ENCODE measurements around the gene SAXO2.
"Not testable (repeated sequence)": the region's sequence is repeated elsewhere in the genome, so short reads cannot be mapped to it uniquely, and the experiment has no call there.

DNA sequence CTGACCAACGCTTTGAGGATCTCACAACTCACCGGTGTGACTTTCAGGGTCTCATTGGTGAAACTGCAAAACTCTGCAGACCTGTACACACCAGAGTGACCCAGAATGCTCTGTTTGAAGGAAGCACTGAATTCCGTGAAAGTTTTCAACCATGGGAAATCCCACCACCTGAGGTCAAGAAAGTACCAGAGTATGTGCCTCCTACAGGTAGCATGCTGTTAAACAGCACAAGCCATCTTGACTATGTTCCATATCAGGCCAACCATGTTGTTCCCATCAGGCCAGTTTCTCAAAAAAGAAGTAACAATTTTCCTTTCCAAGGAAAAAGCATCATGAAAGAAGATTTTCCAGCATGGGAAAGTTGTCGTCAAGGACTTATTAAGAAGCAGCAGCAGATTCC, 19.8 kb downstream of the SAXO2 start:
- TF ChIP-seq, protein P1, sequence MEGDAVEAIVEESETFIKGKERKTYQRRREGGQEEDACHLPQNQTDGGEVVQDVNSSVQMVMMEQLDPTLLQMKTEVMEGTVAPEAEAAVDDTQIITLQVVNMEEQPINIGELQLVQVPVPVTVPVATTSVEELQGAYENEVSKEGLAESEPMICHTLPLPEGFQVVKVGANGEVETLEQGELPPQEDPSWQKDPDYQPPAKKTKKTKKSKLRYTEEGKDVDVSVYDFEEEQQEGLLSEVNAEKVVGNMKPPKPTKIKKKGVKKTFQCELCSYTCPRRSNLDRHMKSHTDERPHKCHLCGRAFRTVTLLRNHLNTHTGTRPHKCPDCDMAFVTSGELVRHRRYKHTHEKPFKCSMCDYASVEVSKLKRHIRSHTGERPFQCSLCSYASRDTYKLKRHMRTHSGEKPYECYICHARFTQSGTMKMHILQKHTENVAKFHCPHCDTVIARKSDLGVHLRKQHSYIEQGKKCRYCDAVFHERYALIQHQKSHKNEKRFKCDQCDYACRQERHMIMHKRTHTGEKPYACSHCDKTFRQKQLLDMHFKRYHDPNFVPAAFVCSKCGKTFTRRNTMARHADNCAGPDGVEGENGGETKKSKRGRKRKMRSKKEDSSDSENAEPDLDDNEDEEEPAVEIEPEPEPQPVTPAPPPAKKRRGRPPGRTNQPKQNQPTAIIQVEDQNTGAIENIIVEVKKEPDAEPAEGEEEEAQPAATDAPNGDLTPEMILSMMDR (IDR thresholded peaks at IDR 0.05), result not testable (repeated sequence)
- not testable (repeated sequence) for TF ChIP-seq POLR2A, POLR2AphosphoS5 (IDR thresholded peaks at IDR 0.05)

All from transverse colon (tissue), 4 donors.